Muscle layer of colon (tissue), 2 donors: ENCODE measurements around the gene LDLRAD4.
"Not testable (repeated sequence)": the region's sequence is repeated elsewhere in the genome, so short reads cannot be mapped to it uniquely, and the experiment has no call there.

Source experiments
- H3K27ac ChIP-seq: one replicate; pipeline ENCODE4 v1.7.0; 2013; ENCODE audit warnings: low read depth, mild to moderate bottlenecking, low read length, moderate library complexity
- H3K27me3 ChIP-seq, 2 donors: one replicate each; pipeline ENCODE4 v1.7.0; 2013; ENCODE audit warnings: low read length in 2 of 2, mild to moderate bottlenecking in 2 of 2; ENCODE audit not compliant: insufficient read depth in 2 of 2, control insufficient read depth in 1 of 2
- H3K36me3 ChIP-seq: one replicate; pipeline ENCODE4 v1.7.0; 2013; ENCODE audit warnings: mild to moderate bottlenecking, low read length; ENCODE audit not compliant: insufficient read depth
- H3K4me1 ChIP-seq: one replicate; pipeline ENCODE4 v1.7.0; 2013; ENCODE audit warnings: mild to moderate bottlenecking, low read length; ENCODE audit not compliant: insufficient read depth
- H3K4me3 ChIP-seq, 2 donors: one replicate each; pipeline ENCODE4 v1.7.0; 2013; ENCODE audit warnings: low read length in 2 of 2, low read depth in 1 of 2, mild to moderate bottlenecking in 1 of 2, moderate library complexity in 1 of 2
- H3K9ac ChIP-seq: one replicate; pipeline ENCODE4 v1.7.0; 2013; ENCODE audit warnings: low read length
- H3K9me3 ChIP-seq: one replicate; pipeline ENCODE4 v1.7.0; 2013; ENCODE audit warnings: mild to moderate bottlenecking, low read length
- donor health status: abdominal sarcoma.
- donor health status: Adenocarcinoma of cecum.

Gene LDLRAD4

DNA sequence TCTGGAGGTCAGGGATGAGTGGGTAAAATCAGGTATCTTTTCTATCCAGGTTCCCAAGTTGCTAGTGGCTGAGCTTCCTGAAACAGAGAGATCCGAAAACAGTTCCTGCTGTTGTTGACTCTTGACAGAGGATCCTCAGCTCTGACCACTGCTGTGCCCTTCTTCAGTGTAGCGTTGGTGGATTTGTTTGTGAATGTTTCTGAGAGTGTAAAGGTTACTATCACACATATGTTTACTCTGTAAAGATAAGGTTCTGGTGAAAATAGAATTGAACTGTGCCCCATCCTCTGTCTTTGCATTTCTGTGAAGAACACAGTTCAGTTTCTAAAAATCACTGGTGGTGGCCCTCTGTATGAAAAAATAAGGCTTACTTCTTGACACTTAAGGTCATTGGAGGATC lies 119.8 kb downstream of the LDLRAD4 start:
- Histone ChIP-seq H3K36me3 (no peaks in the 10 kb centered on the region), H3K4me1 (no peaks in the 10 kb centered on the region), H3K4me3 (no peak overlapping the region), H3K27me3 (no peaks in the 10 kb centered on the region), H3K27ac (no peak overlapping the region), H3K9ac (no peak overlapping the region), H3K9me3 (no peaks in the 10 kb centered on the region)

DNA sequence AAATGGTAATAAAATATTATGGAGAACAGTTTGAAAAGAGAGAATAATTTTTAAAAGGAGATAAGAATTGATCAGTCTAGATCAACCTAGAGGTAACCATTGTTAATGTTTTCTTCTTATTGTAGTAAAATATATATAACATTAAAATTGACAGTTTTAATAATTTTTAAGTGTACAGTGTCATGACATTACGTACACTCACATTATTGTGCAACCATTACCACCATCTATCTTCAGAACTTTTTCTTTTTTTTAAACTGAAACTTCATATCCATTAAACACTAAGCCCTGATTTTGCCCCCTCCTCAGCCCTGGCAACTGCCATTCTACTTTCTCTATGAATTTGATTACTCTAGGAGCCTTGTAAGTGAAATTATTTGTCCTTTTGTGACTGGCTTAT lies 121.1 kb downstream of the LDLRAD4 start:
- Histone ChIP-seq H3K4me1 (no peaks in the 10 kb centered on the region), H3K27ac (no peak overlapping the region), H3K9me3 (no peaks in the 10 kb centered on the region), H3K9ac (no peak overlapping the region), H3K27me3 (no peaks in the 10 kb centered on the region), H3K36me3 (no peaks in the 10 kb centered on the region), H3K4me3 (no peak overlapping the region)

DNA sequence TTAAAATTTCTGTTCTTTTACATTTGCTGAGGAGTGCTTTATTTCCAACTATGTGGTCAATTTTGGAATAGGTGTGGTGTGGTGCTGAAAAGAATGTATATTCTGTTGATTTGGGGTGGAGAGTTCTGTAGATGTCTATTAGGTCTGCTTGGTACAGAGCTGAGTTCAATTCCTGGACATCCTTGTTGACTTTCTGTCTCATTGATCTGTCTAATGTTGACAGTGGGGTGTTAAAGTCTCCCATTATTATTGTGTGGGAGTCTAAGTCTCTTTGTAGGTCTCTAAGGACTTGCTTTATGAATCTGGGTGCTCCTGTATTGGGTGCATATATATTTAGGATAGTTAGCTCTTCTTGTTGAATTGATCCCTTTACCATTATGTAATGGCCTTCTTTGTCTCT lies 127.9 kb downstream of the LDLRAD4 start:
- not testable (repeated sequence) for H3K4me3 ChIP-seq, H3K9me3 ChIP-seq, H3K36me3 ChIP-seq, H3K4me1 ChIP-seq, H3K27ac ChIP-seq, H3K27me3 ChIP-seq, H3K9ac ChIP-seq

DNA sequence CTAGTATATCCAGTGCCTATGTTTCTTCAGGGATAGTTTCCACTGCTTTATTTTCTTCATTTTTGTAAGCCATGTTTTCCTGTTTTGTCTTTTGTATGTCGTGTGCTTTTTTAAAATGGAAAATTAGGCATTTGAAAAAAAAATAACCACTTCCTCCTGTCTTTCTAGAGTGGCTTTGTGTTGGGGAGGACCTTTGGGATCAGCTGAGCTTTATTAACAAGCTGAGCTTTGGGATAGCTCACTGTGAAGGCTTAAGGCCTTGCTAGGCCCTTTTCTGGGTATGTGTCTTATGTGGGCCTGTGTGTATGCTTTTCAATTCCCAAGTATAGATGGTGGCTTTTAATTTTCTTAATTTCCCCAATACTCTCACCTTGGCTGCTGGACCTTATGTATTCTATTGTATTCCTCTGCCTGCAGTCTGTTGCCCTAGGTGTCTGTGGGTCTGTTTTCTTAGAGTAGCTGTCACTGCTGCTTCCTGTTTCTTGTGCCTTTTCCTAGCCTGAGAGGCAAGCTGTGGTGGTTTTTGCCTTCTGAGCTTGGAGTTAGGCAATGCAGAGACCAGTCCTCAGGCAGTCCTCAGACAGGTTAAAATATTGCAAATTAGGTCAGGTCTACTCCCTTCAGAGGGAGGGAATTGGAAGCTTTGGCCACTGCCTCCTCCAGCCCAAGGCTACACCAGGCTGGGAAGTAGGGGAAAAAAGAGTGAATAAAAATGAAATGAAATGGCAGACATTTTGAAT lies 134.7 kb downstream of the LDLRAD4 start:
- no peaks in the 10 kb centered on the region for H3K36me3 ChIP-seq
- no peak overlapping the region for H3K9ac ChIP-seq
- H3K27me3 ChIP-seq: no peaks in the 10 kb centered on the region
- H3K9me3 ChIP-seq: no peaks in the 10 kb centered on the region
- H3K4me3 ChIP-seq: no peak overlapping the region
- no peaks in the 10 kb centered on the region for H3K4me1 ChIP-seq
- no peak overlapping the region for H3K27ac ChIP-seq

DNA sequence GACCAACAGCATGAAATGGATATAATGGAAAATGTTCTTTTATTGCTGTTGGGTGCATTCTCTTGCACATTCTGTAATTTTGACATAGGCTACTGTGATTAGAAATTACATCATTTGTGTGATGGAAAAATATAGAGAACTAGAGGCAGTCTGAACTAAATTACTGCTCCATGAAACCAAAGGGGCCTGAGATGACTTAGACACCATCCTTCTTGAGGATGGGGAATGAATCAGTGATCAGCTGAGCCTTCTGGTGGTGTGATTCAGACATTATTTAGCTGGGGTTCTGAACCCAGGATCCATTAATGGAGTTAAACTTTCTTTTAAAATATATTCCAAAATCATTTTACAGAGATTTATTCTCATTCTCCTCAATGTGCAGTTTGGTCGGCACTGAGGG lies 135.8 kb downstream of the LDLRAD4 start:
- Histone ChIP-seq H3K36me3 (no peaks in the 10 kb centered on the region), H3K4me3 (no peak overlapping the region), H3K4me1 (no peaks in the 10 kb centered on the region), H3K27me3 (no peaks in the 10 kb centered on the region), H3K9me3 (no peaks in the 10 kb centered on the region), H3K9ac (no peak overlapping the region), H3K27ac (no peak overlapping the region)

DNA sequence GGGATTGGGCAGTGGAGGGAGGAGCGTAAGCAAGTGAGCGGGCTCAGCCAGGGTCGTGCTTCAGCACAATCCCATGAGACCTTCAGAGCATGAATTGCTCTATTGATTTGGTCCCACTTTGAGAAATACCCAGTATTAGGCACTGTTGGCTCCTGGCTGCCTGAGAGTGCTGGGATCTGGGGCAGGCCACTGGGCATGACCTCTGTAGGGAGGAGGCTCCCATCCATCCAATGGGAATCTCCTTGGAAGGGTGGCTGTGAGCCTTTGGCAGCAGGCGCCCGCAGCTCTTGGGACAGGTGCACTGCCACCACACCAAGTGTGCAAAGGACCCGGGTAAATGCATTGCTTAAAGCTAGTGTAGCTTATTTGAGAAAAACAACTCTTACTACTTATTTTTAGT lies 137.5 kb downstream of the LDLRAD4 start:
- Histone ChIP-seq H3K9me3 (no peaks in the 10 kb centered on the region), H3K27ac (no peak overlapping the region), H3K36me3 (no peaks in the 10 kb centered on the region), H3K9ac (no peak overlapping the region), H3K27me3 (no peaks in the 10 kb centered on the region), H3K4me3 (no peak overlapping the region), H3K4me1 (no peaks in the 10 kb centered on the region)

DNA sequence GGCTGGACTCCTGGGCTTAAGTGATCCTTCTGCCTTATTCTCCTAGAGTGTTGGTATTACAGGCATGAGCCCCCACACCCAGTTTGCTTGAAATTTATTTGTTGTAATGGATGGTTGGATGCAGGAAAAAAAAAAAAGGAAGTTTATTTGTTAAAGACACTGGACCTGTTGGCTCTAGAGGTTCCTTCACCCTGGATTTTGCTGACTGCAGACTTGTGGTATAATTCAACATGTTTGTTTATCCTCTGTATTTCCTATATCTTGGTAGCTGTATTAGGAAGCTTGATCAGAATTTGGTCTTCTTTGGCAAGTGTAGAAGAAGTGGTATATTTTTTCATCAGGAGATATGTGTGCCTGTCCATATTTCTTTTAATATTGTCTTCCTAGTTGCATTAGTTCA lies 138.7 kb downstream of the LDLRAD4 start:
- no peak overlapping the region for H3K27ac ChIP-seq
- H3K27me3 ChIP-seq: no peaks in the 10 kb centered on the region
- no peaks in the 10 kb centered on the region for H3K4me1 ChIP-seq

DNA sequence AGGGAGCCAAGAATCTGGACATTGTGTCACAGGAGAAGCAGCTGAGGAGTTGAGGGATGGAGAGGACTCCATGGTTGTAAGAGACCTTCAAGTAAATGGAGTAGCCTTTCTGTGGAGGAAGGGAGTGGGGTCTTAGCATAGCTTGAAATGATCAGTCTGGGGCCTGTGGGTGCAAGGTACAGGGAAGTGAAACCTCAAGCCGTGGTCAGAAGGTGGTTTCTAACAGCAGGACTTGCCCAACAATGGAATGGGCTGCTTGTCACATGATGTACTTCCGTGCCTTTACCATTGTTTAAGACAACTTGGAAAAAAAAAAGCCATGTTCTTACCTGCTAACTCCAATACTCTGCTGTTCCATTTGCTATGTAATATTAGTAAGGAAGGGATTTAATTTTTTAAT lies 140.7 kb downstream of the LDLRAD4 start:
- Histone ChIP-seq H3K36me3 (no peaks in the 10 kb centered on the region), H3K27ac (no peak overlapping the region), H3K27me3 (no peaks in the 10 kb centered on the region), H3K9ac (no peak overlapping the region), H3K4me3 (no peak overlapping the region), H3K9me3 (no peaks in the 10 kb centered on the region), H3K4me1 (no peaks in the 10 kb centered on the region)

More for the DNA sequence above, 138.7 kb downstream of the LDLRAD4 start:
- Histone ChIP-seq H3K9ac (no peak overlapping the region), H3K4me3 (no peak overlapping the region), H3K36me3 (no peaks in the 10 kb centered on the region), H3K9me3 (no peaks in the 10 kb centered on the region)

DNA sequence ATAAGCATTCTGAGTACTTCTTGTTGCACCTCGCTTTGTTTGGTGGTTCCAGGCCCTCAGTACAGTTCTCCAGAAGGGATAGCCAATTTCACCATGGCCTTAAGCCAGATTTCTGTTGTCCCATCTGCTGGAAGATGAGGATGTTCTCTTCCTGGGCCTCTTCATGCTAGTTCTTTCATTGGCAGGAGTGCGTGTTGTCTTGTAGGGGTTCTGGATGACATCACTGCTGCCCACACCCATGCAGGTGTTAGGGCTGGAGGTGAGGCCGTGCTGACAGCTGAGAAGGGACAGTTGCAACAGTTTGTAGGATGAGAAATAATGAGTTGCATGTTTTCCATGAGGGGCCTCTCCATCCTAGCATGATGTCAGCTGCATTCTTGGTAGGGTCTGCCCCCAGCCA lies 142.9 kb downstream of the LDLRAD4 start:
- no peaks in the 10 kb centered on the region for H3K9me3 ChIP-seq
- H3K27me3 ChIP-seq: no peaks in the 10 kb centered on the region
- H3K36me3 ChIP-seq: no peaks in the 10 kb centered on the region
- H3K4me3 ChIP-seq: no peak overlapping the region
- peaks cover 15% of the 10 kb centered on the region for H3K4me1 ChIP-seq
- H3K9ac ChIP-seq: no peak overlapping the region
- H3K27ac ChIP-seq: no peak overlapping the region

DNA sequence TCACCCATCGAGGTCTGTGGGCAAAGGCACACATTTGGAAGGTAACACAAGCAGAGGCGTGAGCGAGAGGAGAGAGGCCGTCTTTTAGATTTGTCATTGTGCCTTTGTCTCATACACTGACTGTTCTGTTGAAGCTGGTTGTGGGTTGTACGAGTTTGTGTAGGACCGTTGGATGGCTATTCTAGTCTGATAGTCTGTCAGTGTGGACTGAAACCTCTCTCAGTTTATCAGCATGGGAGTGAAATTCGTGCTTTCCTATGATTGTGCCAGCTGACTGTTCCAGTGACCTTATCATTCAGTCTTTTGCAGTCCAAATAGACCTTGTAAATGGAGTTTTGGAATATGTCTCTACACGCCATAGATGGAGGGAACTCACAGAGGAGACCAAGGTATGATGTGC lies 143.5 kb downstream of the LDLRAD4 start:
- no peak overlapping the region for H3K27ac ChIP-seq

DNA sequence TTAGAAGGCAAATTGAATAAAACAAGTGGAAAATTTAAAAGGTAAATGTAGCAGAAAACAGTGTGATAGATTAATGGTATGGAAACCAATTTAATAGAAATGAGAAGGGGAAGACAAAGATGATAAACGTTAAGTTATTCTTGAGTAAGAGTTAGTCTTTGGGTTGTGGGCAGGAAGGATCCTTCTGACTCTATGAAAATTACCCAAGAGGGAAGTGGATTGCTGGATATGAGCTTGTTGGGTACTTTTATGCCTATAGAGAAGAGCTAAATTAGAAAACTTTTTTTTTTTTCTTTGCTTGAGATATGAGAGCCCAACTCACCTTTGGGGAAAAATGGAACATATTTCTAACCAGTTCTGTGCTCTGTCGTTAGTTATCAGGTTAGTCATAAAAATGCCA lies 144.0 kb downstream of the LDLRAD4 start:
- Histone ChIP-seq H3K9me3 (no peaks in the 10 kb centered on the region), H3K4me1 (peaks cover 15% of the 10 kb centered on the region), H3K27ac (no peak overlapping the region), H3K27me3 (no peaks in the 10 kb centered on the region), H3K9ac (no peak overlapping the region), H3K4me3 (no peak overlapping the region), H3K36me3 (no peaks in the 10 kb centered on the region)

More for the DNA sequence above, 143.5 kb downstream of the LDLRAD4 start:
- no peak overlapping the region for H3K4me3 ChIP-seq
- no peaks in the 10 kb centered on the region for H3K36me3 ChIP-seq
- no peak overlapping the region for H3K9ac ChIP-seq
- H3K4me1 ChIP-seq: peaks cover 15% of the 10 kb centered on the region
- no peaks in the 10 kb centered on the region for H3K9me3 ChIP-seq
- no peaks in the 10 kb centered on the region for H3K27me3 ChIP-seq

DNA sequence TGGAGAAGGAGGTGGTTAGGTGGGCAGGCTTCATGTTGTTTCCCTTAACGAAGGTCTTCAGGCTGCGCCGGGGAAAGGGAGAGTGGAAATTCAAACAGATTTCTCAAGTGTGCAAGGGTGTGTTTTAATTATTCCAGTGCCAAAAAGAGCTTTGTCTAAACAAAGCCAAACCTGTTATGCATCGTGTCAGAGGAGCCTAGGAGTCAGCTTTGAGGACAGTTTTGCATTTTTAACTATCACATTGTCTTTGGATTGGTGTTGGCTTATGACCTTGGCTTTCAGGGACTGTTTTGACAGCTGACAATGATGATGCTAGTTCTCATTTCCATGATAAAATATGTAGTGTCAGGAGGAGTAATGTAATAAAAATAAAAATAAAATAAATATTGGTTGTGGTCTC lies 144.8 kb downstream of the LDLRAD4 start:
- Histone ChIP-seq H3K36me3 (no peaks in the 10 kb centered on the region), H3K4me3 (no peak overlapping the region), H3K9ac (no peak overlapping the region), H3K27ac (no peak overlapping the region), H3K27me3 (no peaks in the 10 kb centered on the region), H3K4me1 (peaks cover 15% of the 10 kb centered on the region), H3K9me3 (no peaks in the 10 kb centered on the region)
